Trophoblast cell (in vitro differentiated cells and primary cell): Measurements from ENCODE around the gene METRNL.
"Not testable (repeated sequence)": the region's sequence is repeated elsewhere in the genome, so short reads cannot be mapped to it uniquely, and the experiment has no call there.

Source experiments
- DNase-seq, 2 donors: peaks; one replicate each; pipeline ENCODE4 v3.0.0-alpha.2; 2016
- H2AFZ ChIP-seq: 2 replicates; pipeline ENCODE4 v1.6.1; 2013; ENCODE audit warnings: low read length, moderate library complexity, mild to moderate bottlenecking; ENCODE audit not compliant: insufficient read depth, poor library complexity
- H2AK5ac ChIP-seq: 2 replicates; pipeline ENCODE4 v1.6.1; 2013; ENCODE audit warnings: mild to moderate bottlenecking, low read length
- H2BK120ac ChIP-seq: 2 replicates; pipeline ENCODE4 v1.6.1; 2013; ENCODE audit warnings: low read length, mild to moderate bottlenecking, moderate library complexity; ENCODE audit not compliant: insufficient read depth, poor library complexity
- H2BK12ac ChIP-seq: 2 replicates; pipeline ENCODE4 v1.6.1; 2013; ENCODE audit warnings: mild to moderate bottlenecking, low read length, moderate library complexity
- H2BK5ac ChIP-seq: 2 replicates; pipeline ENCODE4 v1.6.1; 2013; ENCODE audit warnings: low read length, low read depth, moderate library complexity, mild to moderate bottlenecking; ENCODE audit not compliant: poor library complexity
- H3K14ac ChIP-seq: 2 replicates; pipeline ENCODE4 v1.6.1; 2013; ENCODE audit warnings: mild to moderate bottlenecking, low read length
- H3K18ac ChIP-seq: 2 replicates; pipeline ENCODE4 v1.6.1; 2013; ENCODE audit warnings: mild to moderate bottlenecking, low read length
- H3K23ac ChIP-seq: 2 replicates; pipeline ENCODE4 v1.6.1; 2013; ENCODE audit warnings: low read length
- H3K27ac ChIP-seq: 2 replicates; pipeline ENCODE4 v1.5.1; 2013; ENCODE audit warnings: low read depth, mild to moderate bottlenecking, inconsistent platforms, low read length, moderate library complexity
- H3K27me3 ChIP-seq: 2 replicates; pipeline ENCODE4 v1.6.1; 2013; ENCODE audit warnings: inconsistent platforms, mild to moderate bottlenecking, low read length, moderate library complexity; ENCODE audit not compliant: insufficient read depth
- H3K36me3 ChIP-seq, 2 experiments: 1 replicate in 1 of 2; 2 replicates in 1 of 2; pipeline ENCODE4 v1.6.1; 2013; ENCODE audit warnings: low read length in 2 of 2, mild to moderate bottlenecking in 2 of 2, moderate library complexity in 1 of 2; ENCODE audit not compliant: insufficient read depth in 2 of 2, control insufficient read depth in 1 of 2
- H3K4ac ChIP-seq: 2 replicates; pipeline ENCODE4 v1.6.1; 2013; ENCODE audit warnings: low read depth, mild to moderate bottlenecking, low read length, moderate library complexity
- H3K4me1 ChIP-seq, 2 experiments: 1 replicate in 1 of 2; 2 replicates in 1 of 2; pipeline ENCODE4 v1.6.1; 2013; ENCODE audit warnings: low read length in 2 of 2, mild to moderate bottlenecking in 2 of 2, moderate library complexity in 1 of 2; ENCODE audit not compliant: insufficient read depth in 2 of 2, control insufficient read depth in 1 of 2
- H3K4me2 ChIP-seq: 2 replicates; pipeline ENCODE4 v1.6.1; 2013; ENCODE audit warnings: inconsistent platforms, mild to moderate bottlenecking, low read length, moderate library complexity
- H3K4me3 ChIP-seq: 2 replicates; pipeline ENCODE4 v1.5.1; 2013; ENCODE audit warnings: mild to moderate bottlenecking, low read depth, low read length, inconsistent platforms
- H3K79me1 ChIP-seq: one replicate; pipeline ENCODE4 v1.6.1; 2013; ENCODE audit warnings: low read length
- H3K79me2 ChIP-seq: 2 replicates; pipeline ENCODE4 v1.6.1; 2013; ENCODE audit warnings: low read length, mild to moderate bottlenecking; ENCODE audit not compliant: control insufficient read depth, insufficient read depth, poor library complexity
- H3K9ac ChIP-seq: 2 replicates; pipeline ENCODE4 v1.6.1; 2013; ENCODE audit warnings: mild to moderate bottlenecking, low read length
- H3K9me3 ChIP-seq: 2 replicates; pipeline ENCODE4 v1.6.1; 2013; ENCODE audit warnings: low read depth, mild to moderate bottlenecking, control low read depth, inconsistent platforms, low read length; ENCODE audit not compliant: insufficient read depth
- H4K12ac ChIP-seq: 2 replicates; pipeline ENCODE4 v1.6.1; 2013; ENCODE audit warnings: low read depth, mild to moderate bottlenecking, low read length, moderate library complexity
- H4K8ac ChIP-seq: 2 replicates; pipeline ENCODE4 v1.6.1; 2013; ENCODE audit warnings: low read depth, mild to moderate bottlenecking, low read length, moderate library complexity
- H4K91ac ChIP-seq: one replicate; pipeline ENCODE4 v1.6.1; 2013; ENCODE audit warnings: low read depth, mild to moderate bottlenecking, low read length, moderate library complexity
- WGBS: extraction: QIAGEN DNeasy Blood & Tissue Kit; methylation state at CpG from one replicate; pipeline ENCODE4 v1.1.7; 2013; ENCODE audit warnings: missing lambda C conversion rate; ENCODE audit not compliant: insufficient read length, insufficient coverage; ENCODE audit errors: extremely low coverage; 5-methylcytosine and 5-hydroxymethylcytosine counted together

METRNL gene

DNA sequence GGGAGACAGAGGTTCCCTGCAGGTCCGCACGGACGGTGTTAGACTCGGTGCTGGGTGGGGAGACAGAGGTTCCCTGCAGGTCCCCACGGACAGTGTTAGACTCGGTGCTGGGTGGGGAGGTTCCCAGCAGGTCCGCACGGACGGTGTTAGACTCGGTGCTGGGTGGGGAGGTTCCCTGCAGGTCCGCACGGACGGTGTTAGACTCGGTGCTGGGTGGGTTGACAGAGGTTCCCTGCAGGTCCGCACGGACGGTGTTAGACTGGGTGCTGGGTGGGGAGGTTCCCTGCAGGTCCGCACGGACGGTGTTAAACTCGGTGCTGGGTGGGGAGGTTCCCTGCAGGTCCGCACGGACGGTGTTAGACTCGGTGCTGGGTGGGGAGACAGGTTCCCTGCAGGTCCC is 24.2 kb upstream of the METRNL start:
- H2BK5ac ChIP-seq, H2BK120ac ChIP-seq, H4K8ac ChIP-seq, H4K91ac ChIP-seq, H3K4ac ChIP-seq, H2AK5ac ChIP-seq, H3K36me3 ChIP-seq, H3K9me3 ChIP-seq, H3K27me3 ChIP-seq, H2AFZ ChIP-seq, H3K18ac ChIP-seq, H3K79me2 ChIP-seq, DNase-seq, H3K4me2 ChIP-seq, H4K12ac ChIP-seq, H3K9ac ChIP-seq, H3K14ac ChIP-seq, H2BK12ac ChIP-seq, H3K23ac ChIP-seq, H3K4me3 ChIP-seq, H3K27ac ChIP-seq: not testable (repeated sequence)
- Histone ChIP-seq H3K79me1 (peaks cover 10% of the 10 kb centered on the region), H3K4me1 (peaks cover 7 to 16% of the 10 kb centered on the region in 2 experiments)
- no CpG with 5 or more reads among the region's 25 CpGs for WGBS

DNA sequence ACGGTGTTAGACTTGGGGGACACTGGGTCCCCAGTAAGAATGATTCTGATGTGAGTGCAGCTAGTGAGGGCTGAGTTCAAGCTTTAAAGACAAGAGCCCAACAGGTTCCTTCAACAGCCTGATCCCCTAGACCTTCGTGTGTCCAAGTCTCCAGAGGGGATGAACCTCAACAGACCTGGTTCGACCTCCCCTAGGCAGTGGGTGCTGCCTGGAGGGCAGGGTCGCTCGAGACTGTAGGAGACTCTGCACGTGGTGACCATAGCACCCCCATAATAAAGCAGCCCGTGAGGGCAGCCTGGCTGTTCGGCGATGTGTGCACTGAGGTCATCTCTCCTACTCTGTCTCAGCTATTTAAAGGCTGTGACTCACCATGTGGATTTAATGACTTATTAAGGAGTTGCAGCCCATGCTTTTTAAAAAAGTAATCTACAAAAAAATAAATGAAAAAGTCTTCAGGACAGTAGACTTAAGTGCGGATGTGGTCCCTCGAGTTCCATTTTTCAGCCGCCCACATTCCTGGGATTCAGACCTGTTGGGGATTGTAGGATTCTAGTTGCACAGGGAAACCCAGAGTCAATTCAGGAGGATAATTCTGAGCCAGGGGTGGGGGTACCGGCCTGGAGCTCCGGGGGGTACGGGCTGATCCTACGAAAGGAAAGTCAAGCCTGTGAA is 23.4 kb upstream of the METRNL start:
- H3K4ac ChIP-seq: no peak overlapping the region
- H3K79me1 ChIP-seq: peaks cover 10% of the 10 kb centered on the region
- no peak overlapping the region for H3K14ac ChIP-seq
- H3K27ac ChIP-seq: no peak overlapping the region
- no peak overlapping the region for H2BK12ac ChIP-seq
- H2AFZ ChIP-seq: no peak overlapping the region
- no CpG with 5 or more reads among the region's 16 CpGs for WGBS
- DNase-seq: peak in 1 of 2 donors; percentile 11
- no peak overlapping the region for H4K8ac ChIP-seq
- H3K79me2 ChIP-seq: peaks cover 7% of the 10 kb centered on the region
- H3K9me3 ChIP-seq: peaks cover 3% of the 10 kb centered on the region
- H3K36me3 ChIP-seq: no peaks in the 10 kb centered on the region
- no peak overlapping the region for H3K4me2 ChIP-seq
- no peak overlapping the region for H2BK5ac ChIP-seq
- H3K18ac ChIP-seq: no peak overlapping the region
- H3K4me1 ChIP-seq: peaks cover 7 to 11% of the 10 kb centered on the region in 2 experiments
- no peak overlapping the region for H2BK120ac ChIP-seq
- H3K27me3 ChIP-seq: no peaks in the 10 kb centered on the region
- H3K4me3 ChIP-seq: no peak overlapping the region
- no peak overlapping the region for H3K23ac ChIP-seq
- H4K91ac ChIP-seq: no peak overlapping the region
- H3K9ac ChIP-seq: no peak overlapping the region
- no peak overlapping the region for H4K12ac ChIP-seq
- H2AK5ac ChIP-seq: no peak overlapping the region

DNA sequence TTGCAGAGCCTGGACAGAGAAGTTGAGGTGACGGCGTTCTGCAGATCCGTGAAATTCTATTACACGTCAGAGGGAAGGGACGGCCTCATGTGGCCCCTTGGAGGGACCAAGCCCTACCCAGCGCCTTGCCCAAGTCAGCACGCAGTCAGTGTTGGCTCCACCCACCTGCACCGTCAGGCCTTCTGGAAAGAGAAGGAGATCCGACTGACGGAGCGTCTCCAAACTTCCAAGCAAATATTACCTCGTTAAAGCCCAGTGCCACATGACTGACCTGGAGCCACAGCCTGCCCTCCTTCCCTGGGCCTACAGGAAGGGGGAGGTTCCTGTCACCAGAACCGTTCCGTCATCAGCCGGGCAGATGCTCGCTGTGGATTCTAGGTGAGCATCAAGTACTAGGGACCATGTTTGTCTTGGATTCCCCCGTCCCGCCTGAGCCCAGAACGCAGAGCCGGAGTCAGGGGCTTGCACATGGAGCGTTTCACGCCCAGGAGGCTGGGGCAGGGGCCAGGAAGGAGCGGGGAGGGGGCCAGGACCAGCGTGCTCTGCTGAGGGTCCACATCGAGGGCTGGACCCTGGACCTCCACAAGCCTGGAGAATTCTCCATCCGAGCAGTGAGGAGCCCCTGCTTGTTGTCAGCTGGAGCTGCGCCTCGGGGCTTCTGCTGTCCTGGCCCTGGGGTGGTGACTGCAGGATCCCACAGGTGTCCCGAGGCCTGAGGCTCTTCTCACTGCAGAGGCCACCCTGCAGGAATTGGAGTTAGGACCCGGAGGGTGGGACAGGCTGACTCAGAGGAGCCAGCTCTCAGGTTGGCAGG is 22.6 kb upstream of the METRNL start:
- no peak overlapping the region for H2BK12ac ChIP-seq
- H3K79me1 ChIP-seq: peaks cover 6% of the 10 kb centered on the region
- no peak overlapping the region for H2AK5ac ChIP-seq
- H4K91ac ChIP-seq: no peak overlapping the region
- peak in 1 of 2 donors; percentile 12 for DNase-seq
- no peak overlapping the region for H3K27ac ChIP-seq
- H3K79me2 ChIP-seq: peaks cover 3% of the 10 kb centered on the region
- no peak overlapping the region for H3K14ac ChIP-seq
- no peak overlapping the region for H4K12ac ChIP-seq
- no peak overlapping the region for H3K9ac ChIP-seq
- H3K23ac ChIP-seq: no peak overlapping the region
- H3K4ac ChIP-seq: no peak overlapping the region
- no CpG with 5 or more reads among the region's 30 CpGs for WGBS
- peaks cover 3% of the 10 kb centered on the region for H3K9me3 ChIP-seq
- no peak overlapping the region for H3K18ac ChIP-seq
- no peak overlapping the region for H3K4me2 ChIP-seq
- H3K4me3 ChIP-seq: no peak overlapping the region
- no peaks in the 10 kb centered on the region for H3K27me3 ChIP-seq
- peaks cover 7 to 9% of the 10 kb centered on the region in 2 experiments for H3K4me1 ChIP-seq
- no peak overlapping the region for H4K8ac ChIP-seq
- no peak overlapping the region for H2AFZ ChIP-seq
- no peak overlapping the region for H2BK120ac ChIP-seq
- H3K36me3 ChIP-seq: no peaks in the 10 kb centered on the region
- no peak overlapping the region for H2BK5ac ChIP-seq

GRCh38 chr17:83057397-83057761 is 22.0 kb upstream of the METRNL start:
- Histone ChIP-seq H3K9me3 (peaks cover 3% of the 10 kb centered on the region), H3K4me1 (peaks cover 3 to 5% of the 10 kb centered on the region in 2 experiments), H3K4me2 (no peak overlapping the region), H4K12ac (no peak overlapping the region), H2BK120ac (no peak overlapping the region), H2BK12ac (no peak overlapping the region), H2BK5ac (no peak overlapping the region), H3K36me3 (no peaks in the 10 kb centered on the region), H3K79me1 (peaks cover under 1% of the 10 kb centered on the region), H3K4ac (no peak overlapping the region), H3K79me2 (no peaks in the 10 kb centered on the region), H3K4me3 (no peak overlapping the region), H3K18ac (no peak overlapping the region), H3K27ac (no peak overlapping the region), H3K27me3 (no peaks in the 10 kb centered on the region), H3K14ac (no peak overlapping the region), H2AFZ (no peak overlapping the region), H3K9ac (no peak overlapping the region), H4K91ac (no peak overlapping the region), H2AK5ac (no peak overlapping the region), H3K23ac (no peak overlapping the region), H4K8ac (no peak overlapping the region)
- no peak for DNase-seq
- no CpG with 5 or more reads among the region's 14 CpGs for WGBS
